Activated CD4-positive, alpha-beta T cell treated with anti-CD3 and anti-CD28 coated beads, Interleukin-2, amount 10 ng/mL, durations not matched to agents 24 days and 14 days (primary cell): ENCODE results near the gene ARHGAP8. TPM values are rescaled to one million over a fixed set of nuclear protein-coding genes. Genes with fewer than 3 reads are reported as not detected.

Source experiments
- DNase-seq: peaks from one replicate; pipeline ENCODE4 v3.0.0; 2022
- H3K27ac Mint-ChIP-seq: one replicate; pipeline ENCODE4 v1.8.0; 2022; ENCODE audit warnings: mild to moderate bottlenecking, mixed read lengths
- H3K27me3 Mint-ChIP-seq: one replicate; pipeline ENCODE4 v1.8.0; 2022; ENCODE audit warnings: mixed read lengths
- H3K36me3 Mint-ChIP-seq: one replicate; pipeline ENCODE4 v1.8.0; 2022; ENCODE audit warnings: low read depth, mild to moderate bottlenecking, mixed read lengths
- H3K4me1 Mint-ChIP-seq: one replicate; pipeline ENCODE4 v1.8.0; 2021; ENCODE audit warnings: mixed read lengths
- H3K4me3 Mint-ChIP-seq: one replicate; pipeline ENCODE4 v1.8.0; 2022; ENCODE audit warnings: mild to moderate bottlenecking, moderate library complexity, mixed read lengths
- H3K9me3 Mint-ChIP-seq: one replicate; pipeline ENCODE4 v1.8.0; 2021; ENCODE audit warnings: mixed read lengths
- intact Hi-C: fragments of 100-400 bp; cut with micrococcal nuclease; formaldehyde crosslinking; loops from one replicate; pipeline ENCODE4 v1.15.1; 2023
- total RNA-seq: library from RNA; stranded (reverse); gene quantifications from 2 replicates; pipeline ENCODE4 v1.2.3, GENCODE V29; 2022

The ARHGAP8 gene
- total RNA-seq, 1 donor from 2014 or later: 0.12 TPM

GRCh38 chr22:44907765-44908737 is 155.7 kb downstream of the ARHGAP8 start:
- Mint-ChIP-seq H3K27me3 (no peaks in the 10 kb centered on the region), H3K4me1 (no peaks in the 10 kb centered on the region), H3K9me3 (peaks cover 4% of the 10 kb centered on the region), H3K4me3 (no peak overlapping the region), H3K27ac (no peak overlapping the region), H3K36me3 (no peaks in the 10 kb centered on the region)
- no peak for DNase-seq
- intact Hi-C loops: no loop called here

GRCh38 chr22:44909241-44909640 is 156.9 kb downstream of the ARHGAP8 start:
- intact Hi-C loops: no loop called here
- Mint-ChIP-seq H3K27ac (no peak overlapping the region), H3K9me3 (peaks cover 3% of the 10 kb centered on the region), H3K36me3 (no peaks in the 10 kb centered on the region), H3K4me3 (no peak overlapping the region), H3K27me3 (no peaks in the 10 kb centered on the region), H3K4me1 (no peaks in the 10 kb centered on the region)
- no peak for DNase-seq

Other genes with a start within 250 kb of the ARHGAP8 start
- 22.7 and 23.6 TPM in 2 replicates for gene PRR5, start 50.4 kb upstream of the ARHGAP8 start, total RNA-seq